Measurements from ENCODE around the gene ZNF630. TPM values are rescaled to one million over a fixed set of nuclear protein-coding genes. Genes with fewer than 3 reads are reported as not detected.
A peak's percentile ranks its signal among the peaks of the same experiment; 100 is the strongest.
"Not testable (repeated sequence)": the region's sequence is repeated elsewhere in the genome, so short reads cannot be mapped to it uniquely, and the experiment has no call there.

Gene ZNF630
- 2.1 TPM for polyA plus RNA-seq (2012; ENCODE audit: insufficient read depth, insufficient read length, low read depth)

DNA sequence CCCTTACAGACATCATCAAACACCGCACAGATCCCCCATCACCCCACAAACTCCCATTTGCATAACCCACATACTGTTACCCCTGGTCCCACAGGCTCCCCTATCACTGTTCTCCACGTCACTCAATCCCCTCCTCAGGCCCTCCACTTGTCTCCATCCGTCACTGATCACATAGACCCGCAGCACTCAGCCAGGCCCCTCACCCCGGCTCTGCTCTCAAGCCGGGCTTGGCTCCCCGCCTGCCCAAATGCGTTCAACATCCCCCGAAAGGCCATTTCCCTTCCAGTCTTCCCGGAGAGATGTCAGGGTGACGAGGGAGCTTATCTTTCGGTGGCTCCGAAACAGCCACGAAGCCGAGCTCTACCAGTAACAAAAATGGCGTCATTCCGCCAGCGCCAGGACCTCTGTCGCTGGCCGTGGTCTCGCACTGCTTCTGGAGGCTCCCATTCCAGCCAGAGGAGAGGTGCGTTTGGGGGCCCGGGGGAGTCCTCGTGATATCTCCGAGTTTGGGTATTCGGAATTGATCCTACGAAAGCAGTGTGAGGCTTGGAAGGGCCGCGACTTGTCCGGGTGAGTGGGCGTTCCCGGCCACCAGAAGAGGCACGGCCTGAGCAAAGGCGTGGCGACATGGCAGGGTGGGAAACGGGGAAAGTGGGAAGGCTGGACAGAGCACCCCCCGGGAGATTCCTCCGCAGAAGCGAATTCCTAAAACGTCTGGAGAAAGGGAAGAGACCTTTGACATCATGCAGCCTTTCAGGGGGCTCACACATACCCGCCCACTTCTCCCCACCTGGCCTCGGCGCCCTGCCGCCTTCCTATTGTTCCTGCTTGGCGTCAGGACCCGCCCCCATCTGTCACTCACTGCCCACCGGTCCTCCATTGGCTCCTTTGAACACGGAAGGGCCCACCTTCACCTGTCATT, at the start of gene ZNF630:
Gene ZNF630, minus strand, starts transcription at position 577 of the 922 bp plus-strand sequence. CDS start 4,754 bp downstream, outside the sequence.
- TF ChIP-seq, protein P1, sequence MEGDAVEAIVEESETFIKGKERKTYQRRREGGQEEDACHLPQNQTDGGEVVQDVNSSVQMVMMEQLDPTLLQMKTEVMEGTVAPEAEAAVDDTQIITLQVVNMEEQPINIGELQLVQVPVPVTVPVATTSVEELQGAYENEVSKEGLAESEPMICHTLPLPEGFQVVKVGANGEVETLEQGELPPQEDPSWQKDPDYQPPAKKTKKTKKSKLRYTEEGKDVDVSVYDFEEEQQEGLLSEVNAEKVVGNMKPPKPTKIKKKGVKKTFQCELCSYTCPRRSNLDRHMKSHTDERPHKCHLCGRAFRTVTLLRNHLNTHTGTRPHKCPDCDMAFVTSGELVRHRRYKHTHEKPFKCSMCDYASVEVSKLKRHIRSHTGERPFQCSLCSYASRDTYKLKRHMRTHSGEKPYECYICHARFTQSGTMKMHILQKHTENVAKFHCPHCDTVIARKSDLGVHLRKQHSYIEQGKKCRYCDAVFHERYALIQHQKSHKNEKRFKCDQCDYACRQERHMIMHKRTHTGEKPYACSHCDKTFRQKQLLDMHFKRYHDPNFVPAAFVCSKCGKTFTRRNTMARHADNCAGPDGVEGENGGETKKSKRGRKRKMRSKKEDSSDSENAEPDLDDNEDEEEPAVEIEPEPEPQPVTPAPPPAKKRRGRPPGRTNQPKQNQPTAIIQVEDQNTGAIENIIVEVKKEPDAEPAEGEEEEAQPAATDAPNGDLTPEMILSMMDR (IDR thresholded peaks at IDR 0.05; ENCODE audit: low read depth, low read length): no peak
- no peaks in the 10 kb centered on the region for H3K27me3 ChIP-seq
- H3K4me3 ChIP-seq (ENCODE audit: low read depth, low read length): peak within 1 kb of the TSS; percentile 85
- H3K4me1 ChIP-seq: no peaks in the 10 kb centered on the region
- no peaks in the 10 kb centered on the region for H3K9me3 ChIP-seq
- DNase-seq: peak; percentile 66
- H3K36me3 ChIP-seq: no peaks in the 10 kb centered on the region

DNA sequence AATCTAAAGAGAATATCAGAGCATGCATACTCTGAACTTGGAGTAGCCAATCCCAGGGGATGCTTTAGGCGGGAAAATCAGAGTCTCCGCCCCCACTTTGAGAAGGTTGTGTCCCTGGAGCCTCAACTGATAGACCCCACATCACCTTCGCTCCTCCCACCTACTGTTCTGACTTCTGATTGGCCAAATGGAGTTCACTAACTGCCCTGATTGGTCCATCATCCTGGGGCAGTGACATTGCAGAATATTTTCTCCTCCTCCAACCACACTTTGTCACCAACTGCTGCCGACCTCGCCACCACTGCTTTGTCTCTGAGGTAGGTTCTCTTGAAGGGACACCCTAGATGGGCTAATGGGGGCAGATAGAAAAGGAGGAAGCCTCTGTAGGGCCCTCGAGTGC, 36.3 kb upstream of the ZNF630 start:
- H3K4me1 ChIP-seq: no peaks in the 10 kb centered on the region
- TF ChIP-seq, protein P1 (IDR thresholded peaks at IDR 0.05; ENCODE audit: low read depth, low read length): no peak
- no peaks in the 10 kb centered on the region for H3K9me3 ChIP-seq
- H3K4me3 ChIP-seq (ENCODE audit: low read depth, low read length): no peak overlapping the region
- no peaks in the 10 kb centered on the region for H3K36me3 ChIP-seq
- no peak for DNase-seq
- no peaks in the 10 kb centered on the region for H3K27me3 ChIP-seq

DNA sequence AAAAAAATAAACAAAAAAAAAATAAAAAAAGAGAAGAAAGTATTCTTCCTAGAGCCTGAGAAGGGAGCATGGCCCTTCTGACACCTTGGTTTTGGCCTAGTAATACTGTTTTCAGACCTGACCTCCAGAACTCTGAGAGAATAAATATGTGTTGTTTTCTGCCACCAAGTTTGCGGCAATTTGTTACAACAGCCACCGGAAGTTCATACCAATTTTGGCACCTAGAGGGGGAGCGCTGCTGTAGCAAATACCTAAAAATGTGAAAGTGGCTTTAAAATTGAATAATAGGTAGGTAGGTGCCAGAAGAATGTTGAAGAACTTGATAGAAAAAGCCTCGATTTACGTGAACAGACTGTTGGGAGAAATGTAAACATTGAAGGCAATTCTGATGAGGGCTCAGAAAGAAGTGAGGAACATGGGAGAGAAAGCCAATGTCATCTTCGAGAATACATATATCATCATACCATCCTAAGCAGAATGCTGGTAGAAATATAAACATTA, 31.5 kb upstream of the ZNF630 start:
- TF ChIP-seq, protein P1 (IDR thresholded peaks at IDR 0.05; ENCODE audit: low read depth, low read length): no peak
- H3K36me3 ChIP-seq: no peaks in the 10 kb centered on the region
- H3K4me1 ChIP-seq: no peaks in the 10 kb centered on the region
- no peak for DNase-seq
- no peaks in the 10 kb centered on the region for H3K9me3 ChIP-seq
- H3K27me3 ChIP-seq: no peaks in the 10 kb centered on the region
- no peak overlapping the region for H3K4me3 ChIP-seq (ENCODE audit: low read depth, low read length)

DNA sequence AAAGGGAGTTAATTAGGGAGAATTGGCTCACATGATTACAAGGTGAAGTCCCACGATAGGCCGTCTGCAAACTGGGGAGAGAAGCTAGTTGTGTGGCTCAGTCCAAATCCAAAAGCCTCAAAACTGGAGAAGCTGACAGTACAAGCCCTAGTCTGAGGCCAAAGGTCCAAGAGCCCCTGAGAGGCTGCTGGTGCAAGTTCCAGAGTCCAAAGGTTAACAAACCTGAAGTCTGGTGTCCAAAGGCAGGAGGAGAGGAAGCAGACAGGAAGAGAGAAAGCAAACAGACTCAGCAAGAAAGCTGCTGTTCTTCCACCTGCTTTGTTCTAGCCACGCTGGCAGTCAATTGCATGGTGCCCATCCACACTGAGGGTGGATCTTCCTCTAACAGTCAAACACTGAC, 30.0 kb upstream of the ZNF630 start:
- H3K4me1 ChIP-seq: no peaks in the 10 kb centered on the region
- TF ChIP-seq, protein P1 (IDR thresholded peaks at IDR 0.05; ENCODE audit: low read depth, low read length): no peak
- no peaks in the 10 kb centered on the region for H3K27me3 ChIP-seq
- no peaks in the 10 kb centered on the region for H3K9me3 ChIP-seq
- no peak overlapping the region for H3K4me3 ChIP-seq (ENCODE audit: low read depth, low read length)
- DNase-seq: no peak
- no peaks in the 10 kb centered on the region for H3K36me3 ChIP-seq

DNA sequence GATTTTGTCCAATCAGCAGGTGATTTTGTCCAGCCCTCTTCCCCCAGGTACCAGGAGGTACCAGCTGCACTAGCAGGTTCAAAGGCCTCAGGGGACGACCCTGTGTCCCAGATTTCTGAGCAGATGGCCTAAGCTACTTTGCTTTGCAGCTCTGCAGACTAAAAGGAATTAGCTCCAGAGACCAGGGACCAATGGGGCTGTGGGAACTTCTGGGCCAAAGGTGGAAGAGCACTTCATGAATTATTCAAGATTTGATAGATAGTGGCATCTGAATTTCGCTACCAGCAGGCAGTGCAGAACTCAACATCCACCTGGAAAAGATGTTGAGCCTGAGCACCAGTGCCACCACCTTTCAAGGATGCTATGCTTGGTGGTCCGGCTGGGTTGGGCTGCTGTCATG, 21.1 kb upstream of the ZNF630 start:
- H3K4me1 ChIP-seq; H3K9me3 ChIP-seq; H3K36me3 ChIP-seq; H3K4me3 ChIP-seq (ENCODE audit: low read depth, low read length); H3K27me3 ChIP-seq; DNase-seq: not testable (repeated sequence)

DNA sequence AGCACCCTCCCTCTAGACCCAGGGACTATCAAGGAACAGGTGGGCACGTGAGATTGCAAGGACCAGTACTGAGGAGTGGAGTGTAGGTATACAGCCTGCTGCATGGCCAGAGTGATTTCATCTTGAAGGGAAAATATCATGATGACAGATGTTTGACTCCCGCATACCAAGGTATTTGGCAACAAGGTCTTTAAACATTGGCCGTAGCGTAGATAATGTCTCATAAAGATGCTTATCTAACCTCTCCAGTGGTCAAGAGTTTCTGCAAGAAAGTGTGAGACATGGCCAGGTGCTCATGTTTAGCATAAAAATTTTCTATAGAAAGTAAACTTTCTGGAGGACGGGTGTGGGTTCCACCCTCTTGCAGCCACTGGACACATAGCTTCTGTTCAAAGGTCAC, 18.7 kb upstream of the ZNF630 start:
- H3K9me3 ChIP-seq: no peaks in the 10 kb centered on the region
- no peaks in the 10 kb centered on the region for H3K4me1 ChIP-seq
- no peak for DNase-seq
- no peaks in the 10 kb centered on the region for H3K27me3 ChIP-seq
- TF ChIP-seq, protein P1 (IDR thresholded peaks at IDR 0.05; ENCODE audit: low read depth, low read length): no peak
- H3K36me3 ChIP-seq: no peaks in the 10 kb centered on the region
- H3K4me3 ChIP-seq (ENCODE audit: low read depth, low read length): no peak overlapping the region

Measured in BE2C (cell line).